Measurements from ENCODE around the gene ARRDC5. TPM values are rescaled to one million over a fixed set of nuclear protein-coding genes. Genes with fewer than 3 reads are reported as not detected.
"Not testable (repeated sequence)": the region's sequence is repeated elsewhere in the genome, so short reads cannot be mapped to it uniquely, and the experiment has no call there.

Gene ARRDC5
- total RNA-seq, 1 donor from 2014 or later: not detected

GRCh38 chr19:4847190-4847973 is 55.3 kb downstream of the ARRDC5 start:
- no peak overlapping the region for H2AFZ ChIP-seq (ENCODE audit: low read depth, low read length)
- peaks cover 22% of the 10 kb centered on the region for H3K36me3 Mint-ChIP-seq (ENCODE audit: low read depth, unreplicated experiment)

GRCh38 chr19:4845975-4846374 is 56.7 kb downstream of the ARRDC5 start:
- not testable (repeated sequence) for H3K27ac Mint-ChIP-seq (ENCODE audit: unreplicated experiment); H3K9me3 Mint-ChIP-seq (ENCODE audit: unreplicated experiment); H3K9me3 ChIP-seq (ENCODE audit: insufficient read depth, low read depth, low read length); FAIRE-seq; H3K27me3 ChIP-seq (ENCODE audit: insufficient read depth, low read length); H3K4me3 ChIP-seq (ENCODE audit: insufficient read depth, low read depth, low read length); H3K4me3 Mint-ChIP-seq (ENCODE audit: unreplicated experiment); H4K20me1 ChIP-seq (ENCODE audit: insufficient read depth, low read length); H3K79me2 ChIP-seq (ENCODE audit: insufficient read depth, low read length); H3K27me3 Mint-ChIP-seq (ENCODE audit: low read depth, unreplicated experiment); H3K4me1 Mint-ChIP-seq (ENCODE audit: low read depth, unreplicated experiment); H3K4me1 ChIP-seq (ENCODE audit: insufficient read depth, low read length); H3K9ac ChIP-seq (ENCODE audit: low read length); H2AFZ ChIP-seq (ENCODE audit: low read depth, low read length)
- DNase-seq (ENCODE audit: low read depth): peak; percentile 48
- H3K36me3 Mint-ChIP-seq (ENCODE audit: low read depth, unreplicated experiment): peaks cover 23% of the 10 kb centered on the region
- peak overlapping the region; percentile 30 for H3K4me2 ChIP-seq (ENCODE audit: low read length)
- H3K36me3 ChIP-seq (ENCODE audit: insufficient read depth, low read length): peaks cover 24% of the 10 kb centered on the region
- H3K27ac ChIP-seq (ENCODE audit: low read depth, low read length): peak overlapping the region; percentile 26

More at GRCh38 chr19:4847190-4847973, 55.3 kb downstream of the ARRDC5 start:
- no peak overlapping the region for H3K9ac ChIP-seq (ENCODE audit: low read length)
- H3K4me2 ChIP-seq (ENCODE audit: low read length): no peak overlapping the region
- peaks cover 13% of the 10 kb centered on the region for H4K20me1 ChIP-seq (ENCODE audit: insufficient read depth, low read length)
- peaks cover 2% of the 10 kb centered on the region for H3K79me2 ChIP-seq (ENCODE audit: insufficient read depth, low read length)
- peaks cover 31% of the 10 kb centered on the region for H3K36me3 ChIP-seq (ENCODE audit: insufficient read depth, low read length)
- no peaks in the 10 kb centered on the region for H3K27me3 ChIP-seq (ENCODE audit: insufficient read depth, low read length)
- FAIRE-seq (no peak), DNase-seq (ENCODE audit: low read depth) (no peak)
- H3K4me1 Mint-ChIP-seq (ENCODE audit: low read depth, unreplicated experiment): no peaks in the 10 kb centered on the region
- no peak overlapping the region for H3K27ac ChIP-seq (ENCODE audit: low read depth, low read length)
- no peaks in the 10 kb centered on the region for H3K9me3 Mint-ChIP-seq (ENCODE audit: unreplicated experiment)
- no peaks in the 10 kb centered on the region for H3K27me3 Mint-ChIP-seq (ENCODE audit: low read depth, unreplicated experiment)
- TF ChIP-seq CTCF (IDR thresholded peaks at IDR 0.05; ENCODE audit: insufficient read depth, low read depth, low read length) (no peak), EZH2 (IDR thresholded peaks at IDR 0.05; ENCODE audit: insufficient read depth, low read length) (no peak)
- no peak overlapping the region for H3K4me3 Mint-ChIP-seq (ENCODE audit: unreplicated experiment)
- H3K9me3 ChIP-seq (ENCODE audit: insufficient read depth, low read depth, low read length): no peaks in the 10 kb centered on the region
- H3K4me1 ChIP-seq (ENCODE audit: insufficient read depth, low read length): peaks cover 2% of the 10 kb centered on the region
- no peak overlapping the region for H3K4me3 ChIP-seq (ENCODE audit: insufficient read depth, low read depth, low read length)
- no peak overlapping the region for H3K27ac Mint-ChIP-seq (ENCODE audit: unreplicated experiment)

GRCh38 chr19:4844348-4845179 is 58.1 kb downstream of the ARRDC5 start:
- Histone ChIP-seq H3K4me1 (ENCODE audit: insufficient read depth, low read length) (peaks cover 7% of the 10 kb centered on the region), H3K79me2 (ENCODE audit: insufficient read depth, low read length) (no peaks in the 10 kb centered on the region), H3K36me3 (ENCODE audit: insufficient read depth, low read length) (peaks cover 27% of the 10 kb centered on the region), H3K4me2 (ENCODE audit: low read length) (no peak overlapping the region), H3K9ac (ENCODE audit: low read length) (no peak overlapping the region), H3K27ac (ENCODE audit: low read depth, low read length) (no peak overlapping the region), H2AFZ (ENCODE audit: low read depth, low read length) (no peak overlapping the region), H4K20me1 (ENCODE audit: insufficient read depth, low read length) (peaks cover 5% of the 10 kb centered on the region), H3K27me3 (ENCODE audit: insufficient read depth, low read length) (no peaks in the 10 kb centered on the region), H3K9me3 (ENCODE audit: insufficient read depth, low read depth, low read length) (no peaks in the 10 kb centered on the region), H3K4me3 (ENCODE audit: insufficient read depth, low read depth, low read length) (no peak overlapping the region)
- peaks cover 7% of the 10 kb centered on the region for H3K4me1 Mint-ChIP-seq (ENCODE audit: low read depth, unreplicated experiment)
- no peak for FAIRE-seq
- DNase-seq (ENCODE audit: low read depth): no peak
- H3K9me3 Mint-ChIP-seq (ENCODE audit: unreplicated experiment): no peaks in the 10 kb centered on the region
- peaks cover 29% of the 10 kb centered on the region for H3K36me3 Mint-ChIP-seq (ENCODE audit: low read depth, unreplicated experiment)
- TF ChIP-seq CTCF (IDR thresholded peaks at IDR 0.05; ENCODE audit: insufficient read depth, low read depth, low read length): no peak
- TF ChIP-seq EZH2 (IDR thresholded peaks at IDR 0.05; ENCODE audit: insufficient read depth, low read length): no peak
- no peak overlapping the region for H3K4me3 Mint-ChIP-seq (ENCODE audit: unreplicated experiment)
- no peak overlapping the region for H3K27ac Mint-ChIP-seq (ENCODE audit: unreplicated experiment)
- no peaks in the 10 kb centered on the region for H3K27me3 Mint-ChIP-seq (ENCODE audit: low read depth, unreplicated experiment)

All from astrocyte (in vitro differentiated cells and primary cell).